Measurements from ENCODE around the gene FXYD5.

DNA sequence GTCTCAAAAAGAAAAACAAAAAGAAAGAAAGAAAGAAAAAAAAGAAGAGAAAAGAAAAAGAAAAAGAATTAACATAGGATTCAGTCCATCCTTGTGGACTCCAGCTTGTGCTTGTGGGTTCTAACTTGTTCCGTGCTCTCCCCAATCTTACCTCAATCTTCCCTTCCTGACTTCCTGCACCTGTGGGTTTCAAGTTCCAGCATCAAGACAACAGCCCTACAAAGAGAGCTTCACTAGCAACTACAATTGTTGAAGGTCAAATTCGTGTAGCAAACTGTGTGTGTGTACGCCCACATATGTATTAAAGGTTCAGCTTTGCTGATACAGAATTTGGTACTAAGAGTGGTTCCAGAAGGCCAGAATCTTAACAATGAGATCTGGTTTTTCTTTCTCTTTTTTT lies 25.3 kb downstream of the FXYD5 start:
- TF ChIP-seq FOXM1 (IDR thresholded peaks at IDR 0.05; ENCODE audit: borderline replicate concordance) (no peak), ELF4 (IDR thresholded peaks at IDR 0.05) (no peak), SUZ12 (IDR thresholded peaks at IDR 0.05) (no peak), BHLHE40 (IDR thresholded peaks at IDR 0.05; ENCODE audit: borderline replicate concordance) (no peak), ARNT (IDR thresholded peaks at IDR 0.05) (no peak), SP1 (IDR thresholded peaks at IDR 0.05) (no peak), FOXK2 (IDR thresholded peaks at IDR 0.05) (no peak), PKNOX1 (IDR thresholded peaks at IDR 0.05) (no peak), TARDBP (IDR thresholded peaks at IDR 0.05) (no peak), CTBP1 (IDR thresholded peaks at IDR 0.05; ENCODE audit: borderline replicate concordance) (no peak), L3MBTL2 (conservative IDR thresholded peaks at IDR 0.05) (no peak), ZNF384 (IDR thresholded peaks at IDR 0.05) (no peak), NFRKB (IDR thresholded peaks at IDR 0.05) (no peak)

Measured in HEK293T (cell line).